ENCODE measurements around the gene FUT2.

FUT2 gene

DNA sequence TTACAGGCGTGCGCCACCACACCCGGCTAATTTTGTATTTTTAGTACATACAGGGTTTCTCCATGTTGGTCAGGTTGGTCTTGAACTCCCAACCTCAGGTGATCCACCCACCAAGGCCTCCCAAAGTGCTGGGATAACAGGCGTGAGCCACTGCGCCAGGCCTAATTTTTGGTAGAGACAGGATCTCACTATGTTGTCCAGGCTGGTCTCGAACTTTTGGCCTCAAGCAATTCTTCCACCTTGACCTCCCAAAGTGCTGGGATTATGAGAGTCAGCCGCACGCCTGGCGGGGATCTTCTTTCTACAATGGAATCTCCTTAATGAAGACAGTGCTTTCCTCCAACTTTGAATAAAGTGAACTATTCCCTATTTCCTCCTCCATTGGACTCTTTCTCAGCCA is 38.9 kb downstream of the FUT2 start:
- no peak for DNase-seq

DNA sequence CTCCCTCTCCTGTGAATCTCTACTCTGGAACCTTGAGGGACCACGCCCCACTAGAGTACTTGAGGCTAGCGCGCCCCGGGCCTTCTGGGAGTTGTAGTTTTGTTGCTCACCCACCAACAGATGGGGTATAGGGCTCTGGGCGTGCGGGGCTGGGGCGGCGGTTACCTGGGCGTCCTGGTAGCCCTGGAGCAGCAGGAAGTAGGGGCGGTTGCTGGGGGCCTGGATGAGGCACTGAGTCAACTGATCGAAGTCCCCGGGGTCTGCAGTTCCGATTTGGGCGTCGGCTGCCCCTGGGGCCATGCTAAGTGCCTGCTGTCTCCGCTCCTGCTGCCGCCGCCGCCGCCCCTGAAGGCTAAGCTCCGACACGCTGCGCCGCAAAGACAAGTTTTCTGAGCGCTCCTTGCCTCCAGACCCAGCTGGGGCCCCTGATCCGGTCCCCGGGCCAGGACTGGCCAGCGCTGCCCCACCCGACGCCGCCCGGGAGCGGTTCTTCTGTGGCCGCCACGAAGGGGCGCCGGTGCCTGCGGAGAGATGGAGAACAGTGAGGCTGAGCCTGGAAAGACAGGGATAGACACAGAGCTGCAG is 39.4 kb downstream of the FUT2 start:
- no peak for DNase-seq

DNA sequence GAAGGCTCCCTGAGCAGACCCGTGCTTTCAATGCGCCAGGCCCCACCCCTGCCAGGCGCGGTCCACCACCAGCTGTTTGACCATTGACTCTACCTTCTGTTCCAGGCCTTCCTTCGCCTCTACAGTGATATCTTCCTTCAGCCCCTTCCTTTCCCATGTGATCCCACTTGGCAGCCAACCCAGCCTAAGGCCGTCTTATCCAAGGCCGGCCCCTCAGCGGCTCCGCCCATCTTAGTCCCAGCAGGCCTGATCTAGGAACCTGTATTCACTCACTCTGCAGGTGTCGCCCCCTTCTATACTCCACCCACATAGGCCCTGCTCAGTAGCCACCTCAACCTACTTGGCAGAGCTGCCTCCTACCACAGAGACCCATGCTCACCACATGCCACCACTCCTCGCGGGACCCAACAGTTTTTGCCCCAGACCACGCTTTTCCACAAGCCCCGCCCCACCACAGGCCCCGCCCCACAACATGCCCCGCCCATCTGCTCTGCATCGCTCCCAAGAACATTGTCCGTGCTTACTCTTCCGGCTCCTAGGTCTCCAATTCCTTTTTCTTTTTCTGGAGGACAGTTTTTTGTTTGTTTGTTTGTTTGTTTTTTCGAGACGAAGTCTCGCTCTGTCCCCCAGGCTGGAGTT is 41.7 kb downstream of the FUT2 start:
- DNase-seq, result no peak

DNA sequence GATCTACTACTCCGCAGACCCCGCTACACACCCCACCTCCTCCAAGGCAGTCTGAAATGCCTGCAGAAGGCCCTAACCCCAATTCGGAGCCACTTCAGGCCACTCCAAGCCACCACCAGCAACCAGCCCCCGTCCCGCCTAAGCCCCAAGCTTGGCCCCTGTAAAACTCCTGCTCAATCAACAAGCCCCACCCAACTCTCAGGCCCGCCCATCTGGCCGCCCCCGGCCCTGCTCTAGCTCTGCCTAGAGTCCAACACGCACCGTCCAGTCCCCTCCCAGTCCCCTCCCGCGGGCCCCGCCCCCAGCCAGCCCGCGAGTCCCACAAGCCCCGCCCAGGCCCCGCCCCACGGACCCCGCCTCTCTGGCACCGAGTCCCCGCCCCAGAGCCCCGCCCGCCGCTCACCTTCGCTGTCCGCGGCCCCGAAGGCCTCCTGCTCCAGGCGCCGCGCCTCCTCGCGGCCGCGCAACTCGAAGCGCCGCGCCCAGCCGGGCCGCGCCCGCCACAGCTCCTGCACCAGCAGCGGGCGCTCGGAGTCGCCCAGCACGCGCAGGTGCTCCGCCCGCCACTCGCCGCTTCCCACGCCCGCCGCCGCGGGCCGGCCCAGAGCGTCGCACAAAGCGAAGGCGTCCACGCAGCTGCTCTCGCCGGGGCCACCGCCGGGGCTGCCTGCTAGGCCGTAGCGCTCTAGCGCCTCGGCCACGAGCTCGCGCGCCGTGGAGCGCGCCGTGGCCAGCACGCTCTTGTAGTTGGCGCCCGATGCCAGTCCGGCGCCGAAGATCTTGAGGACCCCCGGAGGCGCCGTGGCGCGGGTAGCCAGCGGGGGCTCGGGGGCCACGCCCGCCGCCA is 43.0 kb downstream of the FUT2 start:
- peak; percentile 92 for DNase-seq

DNA sequence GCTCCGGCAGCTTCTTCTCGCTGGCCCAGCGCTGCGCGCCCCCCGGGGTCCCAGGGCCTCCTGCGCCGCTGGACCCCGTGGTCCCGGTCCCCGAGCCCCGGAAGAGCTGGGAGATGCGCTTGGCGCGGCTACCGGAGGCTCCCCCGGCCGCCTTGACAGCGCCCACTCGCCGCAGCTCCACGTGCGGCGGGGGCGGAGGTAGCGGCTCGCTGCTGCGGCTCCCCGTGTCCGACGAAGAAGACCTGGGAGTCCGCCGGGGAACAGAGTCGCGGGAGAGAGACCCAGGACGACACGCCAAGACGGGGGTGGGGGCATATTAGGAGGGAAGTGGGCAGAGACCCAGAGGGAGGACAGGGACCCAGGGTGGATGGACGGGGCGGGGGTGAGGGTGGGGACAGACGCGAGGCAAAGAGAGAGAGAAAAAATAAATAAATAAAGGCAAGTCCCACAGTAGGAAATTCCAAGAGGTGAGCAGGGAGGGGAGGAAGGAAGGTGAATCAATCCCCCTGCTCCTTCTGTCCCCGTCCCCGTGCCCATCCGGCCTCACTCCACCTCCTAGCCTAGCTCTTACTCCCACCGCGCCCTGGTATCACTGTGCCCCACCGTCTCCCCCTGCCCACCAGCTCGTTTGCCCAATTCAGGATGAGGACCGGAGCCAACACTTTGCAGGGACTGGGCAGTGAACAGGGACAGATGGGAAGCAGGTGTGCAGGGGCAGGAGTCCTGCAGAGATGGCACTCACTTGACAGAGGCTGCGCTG is 43.8 kb downstream of the FUT2 start:
- no peak for DNase-seq

DNA sequence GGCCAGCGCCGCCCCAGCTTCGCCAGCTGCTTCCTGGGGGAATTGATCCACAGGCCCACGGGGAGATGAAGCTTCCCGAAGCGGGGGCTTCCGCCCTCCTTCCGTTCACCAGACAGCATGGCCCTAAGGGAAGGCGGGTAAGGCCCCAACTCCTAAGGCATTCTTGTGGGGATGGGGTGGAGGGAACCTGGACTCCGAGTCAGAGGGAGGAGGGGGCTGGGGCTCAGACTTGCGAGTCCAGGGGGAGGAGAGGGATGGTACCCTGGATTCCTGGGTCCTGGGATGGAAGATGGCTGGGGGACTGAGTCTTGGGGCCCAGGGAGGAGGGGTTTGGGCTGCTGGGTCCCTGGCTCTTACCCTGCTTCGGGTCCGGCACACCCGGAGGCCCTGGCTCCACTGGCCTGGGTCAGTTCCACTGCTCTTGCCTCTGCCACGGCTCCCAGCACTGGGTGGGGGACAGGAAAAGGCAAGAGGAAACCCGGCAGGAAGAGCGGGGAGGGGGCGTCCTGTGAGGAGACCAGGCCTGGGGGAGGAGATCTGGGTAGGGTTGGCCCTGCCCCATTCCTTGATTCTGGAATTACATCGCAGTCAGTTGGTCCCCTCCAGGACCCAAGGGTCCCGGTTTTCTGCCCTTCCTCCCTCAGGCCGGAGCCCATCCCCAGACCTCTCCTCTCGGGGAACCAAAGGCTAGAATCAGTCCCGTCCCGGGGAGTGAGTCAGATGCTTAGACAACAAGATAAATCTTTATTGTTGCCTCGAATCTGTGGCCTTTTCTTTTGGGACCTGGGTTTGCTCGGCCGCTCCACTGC is 44.6 kb downstream of the FUT2 start, which contains the start of gene RASIP1:
RASIP1 (minus strand) TSS at position 447 of the 809 bp plus-strand sequence; CDS start at position 119, 328 bp downstream.
- DNase-seq, result no peak

DNA sequence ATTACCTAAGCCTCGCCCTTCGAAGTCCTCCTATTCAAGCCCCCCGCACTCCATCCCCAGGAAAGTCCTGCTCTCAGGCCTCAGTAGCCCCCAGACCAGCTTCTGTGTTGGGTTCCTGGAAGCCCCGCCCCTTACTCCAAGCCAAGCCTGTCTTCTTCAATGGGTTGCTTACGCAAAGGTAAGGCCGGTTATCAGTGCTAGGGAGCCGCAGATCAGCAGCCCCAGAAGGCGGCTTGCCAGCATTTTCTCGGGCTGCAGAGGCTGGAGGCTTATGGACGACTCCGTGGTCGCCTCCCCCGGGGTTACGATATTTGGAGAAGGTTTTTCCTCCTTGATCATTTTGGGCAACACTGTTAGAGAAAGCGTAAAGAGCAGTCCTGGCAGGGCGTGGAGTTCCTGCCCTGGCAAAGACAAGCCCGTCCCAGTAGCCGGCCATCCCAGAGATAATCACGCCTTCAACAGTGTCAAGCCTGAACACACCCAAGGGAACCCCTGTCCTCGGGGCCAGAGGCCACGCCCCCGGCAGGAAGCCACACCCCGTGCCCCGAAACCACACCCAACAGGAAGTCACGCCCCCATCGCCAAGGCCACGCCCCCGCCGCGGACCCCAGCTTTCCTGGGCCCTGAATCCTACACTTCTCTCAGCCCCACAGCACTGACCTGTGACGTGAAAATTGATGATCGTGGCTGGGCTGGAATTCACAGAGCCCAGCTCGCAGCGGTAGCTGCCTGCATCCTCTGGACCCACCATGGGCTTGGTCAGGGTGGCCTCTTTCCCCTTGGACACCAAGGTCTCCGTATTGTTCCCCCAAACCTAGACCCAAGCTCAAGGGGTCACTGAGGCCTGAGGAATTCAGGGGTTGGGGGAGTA is 45.6 kb downstream of the FUT2 start:
- no peak for DNase-seq

DNA sequence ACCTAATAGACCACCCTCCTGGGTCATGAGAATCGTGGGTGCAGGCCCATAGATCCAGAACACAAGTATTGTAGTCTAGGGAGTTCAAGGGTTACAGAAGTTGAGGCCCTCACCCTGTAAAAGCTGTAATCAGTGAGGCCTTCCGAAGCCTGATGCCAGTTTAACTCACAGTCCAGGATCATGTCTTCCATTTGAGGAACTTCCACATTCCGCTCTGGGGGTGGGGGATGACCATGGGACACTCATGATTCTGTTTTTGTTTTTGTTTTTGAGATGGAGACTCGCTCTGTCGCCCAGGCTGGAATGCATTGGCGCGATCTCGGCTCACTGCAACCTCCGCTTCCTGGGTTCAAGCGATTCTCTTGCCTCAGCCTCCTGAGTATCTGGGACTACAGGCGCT is 46.3 kb downstream of the FUT2 start:
- DNase-seq, result no peak

DNA sequence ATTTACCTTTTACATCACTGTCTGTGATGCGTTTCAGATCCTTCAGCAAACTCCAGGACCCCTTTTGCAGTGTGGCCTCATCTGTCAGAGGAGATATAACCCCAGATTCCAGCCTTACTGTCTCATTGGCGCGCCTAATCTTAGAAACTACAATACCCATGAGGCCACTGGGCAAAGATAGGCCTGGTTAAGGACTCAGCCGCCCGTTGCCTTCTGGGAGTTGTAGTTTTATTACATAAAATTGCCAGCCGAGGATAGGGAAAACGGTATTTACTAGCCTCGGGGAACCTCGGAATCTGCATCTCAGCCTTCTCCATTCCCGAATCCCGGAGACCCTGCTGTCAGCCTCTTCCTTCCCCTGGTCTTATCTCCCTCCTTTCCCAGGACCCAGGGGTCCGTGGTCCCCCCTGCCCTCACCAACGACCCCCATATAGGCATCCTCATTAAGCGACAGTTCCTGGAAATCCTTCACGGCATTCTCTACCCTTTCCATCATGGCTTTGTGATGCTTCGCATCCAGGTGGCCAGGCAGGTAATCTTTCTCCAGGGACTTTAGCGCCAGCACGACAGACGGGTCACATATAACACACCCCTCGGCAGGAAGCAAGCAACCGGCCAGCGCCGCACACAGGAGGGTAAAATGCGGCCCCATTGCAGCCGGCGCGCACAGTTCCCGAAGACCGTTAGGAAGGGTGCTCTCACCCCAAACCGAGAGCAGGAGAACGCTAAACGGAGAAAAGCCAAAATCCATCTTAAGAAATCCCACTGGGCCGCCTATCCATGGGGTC is 49.6 kb downstream of the FUT2 start:
- DNase-seq, result peak; percentile 44

DNA sequence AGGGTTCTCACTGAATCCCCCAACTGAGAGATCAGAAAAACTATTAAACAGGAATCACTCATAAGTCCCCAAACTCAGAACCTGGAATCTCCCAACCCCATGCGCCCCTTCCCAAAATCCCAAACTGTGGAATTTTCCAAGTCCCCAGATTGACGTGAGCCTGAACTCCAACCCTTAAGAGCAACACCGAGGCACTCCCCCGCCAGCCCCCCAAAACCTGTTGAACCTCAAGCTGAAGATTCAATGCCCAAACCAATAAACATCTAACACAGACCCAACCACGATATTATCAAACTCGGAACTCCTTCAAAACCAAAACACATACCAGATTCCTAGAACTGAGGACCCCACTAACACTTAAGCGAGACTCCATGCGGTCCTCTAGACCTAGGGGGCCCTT is 50.3 kb downstream of the FUT2 start:
- DNase-seq, result no peak

DNA sequence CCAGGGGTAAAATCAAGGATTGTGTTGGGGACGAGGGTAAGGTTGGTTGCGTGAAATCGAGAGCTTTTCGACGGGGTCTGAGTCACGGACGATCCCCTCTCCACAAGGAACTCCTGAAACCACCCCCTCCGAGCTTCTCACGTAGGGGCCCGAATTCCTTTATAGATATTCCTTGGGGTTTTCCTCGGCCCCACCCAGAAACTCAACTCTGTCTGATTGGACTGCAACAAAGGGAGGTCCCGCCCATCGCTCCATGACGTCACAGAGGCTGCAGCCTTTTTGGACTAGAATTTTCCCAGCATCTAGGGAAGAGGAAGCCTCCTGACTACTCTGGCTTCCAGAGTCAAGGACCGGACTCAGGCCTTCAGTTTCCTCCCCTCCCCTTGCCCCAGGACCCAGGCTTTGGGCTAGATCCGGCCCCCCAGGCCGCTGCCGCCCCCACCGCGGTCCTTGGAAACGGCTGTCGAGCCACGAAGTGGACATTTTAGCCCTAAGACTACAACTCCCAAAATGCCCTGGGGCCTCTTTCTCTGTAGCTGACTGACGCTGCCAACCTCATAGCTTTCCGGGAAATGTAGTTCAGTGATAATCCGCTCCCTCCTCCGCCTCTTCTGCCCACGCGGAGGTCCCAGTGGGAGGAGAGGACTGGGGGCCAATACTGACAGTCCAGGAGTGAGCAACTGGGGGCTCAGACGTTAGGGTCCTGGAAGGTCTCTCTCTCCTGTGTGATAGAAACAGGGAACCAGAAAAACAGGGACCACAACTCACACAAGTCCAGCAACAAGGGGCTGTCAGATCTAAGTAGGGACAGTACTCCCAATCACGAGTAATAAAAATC is 51.2 kb downstream of the FUT2 start, which contains the start of gene IZUMO1:
IZUMO1 (minus strand) TSS at position 172 of the 838 bp plus-strand sequence. CDS start 1,050 bp downstream, outside the sequence.
- no peak for DNase-seq

DNA sequence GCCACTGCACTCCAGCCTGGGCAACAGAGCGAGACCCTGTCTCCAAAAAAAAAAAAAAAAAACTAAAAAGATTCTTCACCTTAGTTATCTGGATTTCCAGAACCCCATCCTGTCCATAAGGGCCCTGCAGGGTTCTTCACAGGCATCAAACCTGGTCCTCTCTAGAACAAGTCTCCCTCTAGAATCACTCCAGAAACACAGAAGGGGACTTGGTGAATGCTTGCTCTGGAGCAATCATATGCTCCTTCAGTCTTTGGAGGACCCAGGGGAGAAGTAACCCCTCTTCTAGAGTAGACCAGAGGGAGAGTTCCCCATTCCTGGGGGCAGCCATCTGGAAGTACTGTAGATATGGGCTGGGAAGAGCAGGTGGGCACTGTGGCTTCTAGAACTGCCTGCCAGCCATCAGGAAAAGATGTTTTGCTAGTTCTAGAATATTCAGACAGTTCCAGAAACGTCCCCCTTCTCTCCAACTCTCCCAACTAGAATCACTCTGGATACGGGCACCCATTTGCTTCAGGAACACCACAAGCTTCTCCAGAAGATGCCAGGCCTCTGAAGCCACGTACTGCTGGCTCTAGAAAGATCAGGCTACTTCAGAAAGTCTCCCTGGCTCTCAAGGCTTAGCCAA is 53.9 kb downstream of the FUT2 start:
- no peak for DNase-seq

DNA sequence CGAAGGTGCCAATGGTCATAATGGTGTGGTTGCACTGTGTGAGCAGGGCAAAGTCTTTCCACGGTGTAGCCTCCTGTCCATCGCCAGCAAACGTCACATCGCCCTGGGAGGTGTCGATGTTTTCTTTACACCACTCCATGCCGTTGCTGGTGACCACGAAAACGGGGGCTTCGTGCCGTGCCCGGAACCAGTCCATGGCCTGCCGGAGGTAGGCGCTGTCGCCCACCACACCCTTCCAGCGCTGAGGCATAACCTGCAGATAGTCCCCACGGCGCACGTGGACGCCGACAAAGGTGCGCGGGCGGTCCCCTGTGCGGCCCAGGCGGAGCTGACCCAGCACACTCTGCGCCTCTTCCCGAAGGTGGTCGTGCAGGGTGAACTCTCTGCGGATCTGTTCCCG is 54.6 kb downstream of the FUT2 start:
- no peak for DNase-seq

DNA sequence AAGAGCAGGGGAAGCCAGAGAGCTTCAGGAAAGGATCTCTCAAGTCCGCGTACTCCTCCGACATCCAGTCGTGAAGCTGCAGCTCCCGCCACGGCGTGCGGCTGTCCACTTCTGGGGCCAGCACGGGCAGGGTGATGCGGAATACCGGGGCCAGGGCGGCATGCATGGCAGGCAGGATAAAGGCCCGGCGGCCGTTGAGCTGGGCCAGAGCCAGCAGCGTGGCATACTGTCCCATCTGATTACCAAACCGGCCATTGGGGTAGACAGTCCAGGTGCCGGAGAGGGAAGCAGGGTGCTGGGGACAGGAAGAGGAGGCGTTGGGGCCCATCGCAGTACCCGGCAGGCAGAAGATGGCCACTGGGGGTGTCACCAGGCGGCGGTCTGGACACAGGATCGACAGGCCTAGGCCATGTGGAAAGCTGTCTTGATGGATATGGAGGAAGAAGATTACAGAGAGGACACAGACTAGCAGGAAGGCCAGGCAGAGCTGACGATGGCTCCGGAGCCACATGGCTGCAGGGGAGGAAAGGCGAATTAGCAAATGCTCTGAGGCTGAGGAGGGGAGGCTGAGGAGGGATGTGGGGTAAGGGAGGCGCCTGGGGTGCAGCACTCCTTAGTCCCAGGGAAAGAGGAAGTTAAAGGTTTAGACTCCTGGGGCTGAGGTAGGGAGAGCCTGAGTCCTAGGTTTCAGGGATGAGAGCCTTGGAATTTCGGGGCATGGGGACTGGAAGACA is 55.2 kb downstream of the FUT2 start:
- DNase-seq, result no peak

DNA sequence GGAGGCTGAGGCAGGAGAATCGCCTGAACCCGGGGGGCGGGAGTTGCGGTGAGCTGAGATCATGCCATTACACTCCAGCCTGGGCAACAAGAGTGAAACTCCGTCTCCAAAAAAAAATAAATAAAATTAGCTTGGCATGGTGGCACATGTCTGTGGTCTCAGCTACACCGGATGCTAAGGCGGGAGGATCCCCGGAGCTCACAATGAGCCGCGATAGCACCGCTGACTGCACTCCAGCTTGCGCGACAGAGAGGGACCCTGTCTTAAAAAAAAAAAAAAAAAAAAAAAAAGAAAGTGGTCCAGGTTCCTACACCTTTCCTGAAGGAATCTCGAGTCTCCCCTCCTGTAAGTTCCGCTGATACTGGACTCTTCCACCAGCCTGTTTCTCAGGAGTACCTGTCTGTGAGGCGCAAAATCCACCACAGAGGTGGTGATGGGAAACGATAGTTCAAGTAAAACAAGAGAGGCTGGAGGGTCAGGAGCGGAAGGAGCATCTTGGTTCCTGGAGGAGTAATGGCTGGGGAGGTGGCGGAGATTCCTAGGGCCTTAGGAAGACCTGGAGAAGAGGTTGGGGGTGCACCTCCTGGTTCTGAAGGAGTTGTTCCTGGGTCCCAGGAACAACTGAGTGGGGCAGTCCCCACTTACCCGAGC is 56.2 kb downstream of the FUT2 start:
- no peak for DNase-seq

DNA sequence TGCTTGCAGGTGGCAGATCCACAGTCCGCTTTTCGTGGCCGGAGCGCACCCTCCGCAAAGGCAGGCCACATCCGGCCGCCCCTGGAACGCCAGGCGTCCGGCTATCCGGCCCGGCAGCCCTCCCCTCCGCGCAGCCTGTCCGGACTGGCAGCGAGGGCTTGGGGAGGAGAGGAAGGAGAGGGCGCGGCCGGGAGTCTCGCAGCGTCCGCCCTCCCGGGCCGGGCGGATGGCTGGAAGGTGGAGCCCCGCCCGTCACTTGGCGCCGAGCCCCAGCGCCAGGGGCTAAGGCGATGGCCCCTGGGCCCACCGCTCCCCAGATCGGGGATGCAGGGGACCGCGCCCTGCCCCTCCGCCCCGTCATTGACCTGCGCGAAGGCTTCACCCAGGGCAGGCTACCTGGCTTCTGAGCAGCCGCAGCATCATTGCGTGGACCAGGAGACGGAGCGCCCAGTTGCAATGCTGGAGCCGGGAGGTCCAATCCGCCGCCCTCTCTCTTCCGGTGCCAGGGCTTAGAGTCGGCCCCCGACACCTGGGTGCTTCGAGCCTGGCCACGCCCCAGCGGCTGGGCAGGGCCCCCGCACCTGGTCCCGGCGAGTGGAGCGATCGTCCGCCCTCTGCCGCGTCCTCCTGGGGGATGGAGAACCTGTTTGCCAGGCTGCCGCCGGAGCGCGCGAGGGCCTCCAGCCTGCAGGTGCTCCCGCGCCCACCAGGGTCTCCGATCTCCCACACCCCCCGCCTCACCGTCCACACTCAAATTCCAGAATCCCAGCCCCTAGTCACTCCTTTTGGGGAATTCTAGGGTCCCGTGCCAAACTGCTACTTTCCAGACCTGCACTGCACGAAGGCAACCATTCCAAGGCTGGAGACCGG is 57.0 kb downstream of the FUT2 start, which contains the start of gene FUT1:
FUT1 (minus strand) TSS at position 146 of the 870 bp plus-strand sequence. CDS start 1,360 bp downstream, outside the sequence.
- DNase-seq, result peak; percentile 91
